Upper lobe of left lung (tissue), 6 donors: ENCODE results near the gene TMCC1. TPM values are rescaled to one million over a fixed set of nuclear protein-coding genes. Genes with fewer than 3 reads are reported as not detected.
"Not testable (repeated sequence)": the region's sequence is repeated elsewhere in the genome, so short reads cannot be mapped to it uniquely, and the experiment has no call there.

Source experiments
- ATAC-seq, 2 donors: fragments of 200-7000 bp; cut with Tn5 transposase; one replicate each; pipeline ENCODE4 v1.9.1; 2022; ENCODE audit warnings: mild to moderate bottlenecking in 2 of 2, moderate library complexity in 2 of 2; ENCODE audit not compliant: low FRiP score in 2 of 2
- DNase-seq, 2 donors: peaks; one replicate each; pipeline ENCODE4 v3.0.0-alpha.2; 2019 to 2020
- H3K27ac ChIP-seq, 4 donors: fragments of 200-600 bp; sonication (generic); one replicate each; pipeline ENCODE4 v1.5.1; 2016 to 2019
- H3K27me3 ChIP-seq, 4 donors: fragments of 200-600 bp; sonication (generic); one replicate each; pipeline ENCODE4 v1.5.1; 2017 to 2019
- H3K36me3 ChIP-seq, 4 donors: fragments of 200-600 bp; sonication (generic); one replicate each; pipeline ENCODE4 v1.5.1; 2016 to 2019
- H3K4me1 ChIP-seq, 4 donors: fragments of 200-600 bp; sonication (generic); one replicate each; pipeline ENCODE4 v1.5.1; 2018 to 2019
- H3K4me3 ChIP-seq, 4 donors: fragments of 200-600 bp; sonication (generic); one replicate each; pipeline ENCODE4 v1.5.1; 2017 to 2019; ENCODE audit warnings: mild to moderate bottlenecking in 2 of 4, moderate library complexity in 1 of 4
- H3K9me3 ChIP-seq, 4 donors: fragments of 200-600 bp; sonication (generic); one replicate each; pipeline ENCODE4 v1.5.1; 2018 to 2019
- CTCF ChIP-seq, 6 experiments: fragments of 450-650 bp in 4 of 6; fragments of 200-600 bp in 2 of 6; sonication (generic) in 2 of 6; IDR thresholded peaks; one replicate each; pipeline ENCODE4 v1.5.1; 2016 to 2019; ENCODE audit warnings: antibody characterized with exemption in 6 of 6
- EP300 ChIP-seq, 4 donors: sonication (generic); formaldehyde crosslinking; IDR thresholded peaks; one replicate each; pipeline ENCODE4 v1.5.1; 2017; ENCODE audit warnings: antibody characterized with exemption in 4 of 4, control low read depth in 2 of 4
- POLR2A ChIP-seq, 4 donors: fragments of 450-650 bp; IDR thresholded peaks; one replicate each; pipeline ENCODE4 v1.5.1; 2016 to 2017; ENCODE audit warnings: antibody characterized with exemption in 4 of 4, mild to moderate bottlenecking in 2 of 4
- POLR2AphosphoS5 ChIP-seq, 2 donors: sonication (generic); formaldehyde crosslinking; IDR thresholded peaks; one replicate each; pipeline ENCODE4 v1.5.1; 2017; ENCODE audit warnings: antibody characterized with exemption in 2 of 2
- WGBS, 2 donors: methylation state at CpG; one replicate each; pipeline ENCODE4 v1.1.5; 2017 to 2018; 5-methylcytosine and 5-hydroxymethylcytosine counted together
- total RNA-seq, 6 donors: library from RNA; depleted of rRNA in 4 of 6; stranded (reverse); fragments of >200 nt in 4 of 6; gene quantifications; one replicate each; pipeline versions ENCODE4 v1.1.0 to v1.2.1, GENCODE V29; 2016 to 2021
- donor health status: DM: no; HTN: no; CAD: no; lungs with moderate emphysema.
- donor health status: DM: no; HTN: yes; CAD: no; lungs with severe emphysema.

Gene TMCC1
- total RNA-seq, 6 donors from 2014 or later = 16.9 to 39.2 (median 27.9) TPM

GRCh38 chr3:129650256-129650872 is 243.1 kb downstream of the TMCC1 start:
- TF ChIP-seq POLR2AphosphoS5 (IDR thresholded peaks at IDR 0.05) = no peak
- TF ChIP-seq EP300 (IDR thresholded peaks at IDR 0.05) = no peak
- peak; percentile 45 to 76 (median 66) for TF ChIP-seq CTCF (IDR thresholded peaks at IDR 0.05)
- H3K4me1 ChIP-seq = peaks cover 8 to 26% (median 13%) of the 10 kb centered on the region in 4 donors
- ATAC-seq = peak; percentile 74 to 87
- H3K27me3 ChIP-seq = no peaks in the 10 kb centered on the region
- H3K9me3 ChIP-seq = no peaks in the 10 kb centered on the region
- WGBS, 2 donors = 29% methylated on average over 7 of the region's 7 CpGs
- DNase-seq = peak in 1 of 2 donors; percentile 78
- H3K4me3 ChIP-seq = no peak overlapping the region
- no peak overlapping the region for H3K27ac ChIP-seq
- H3K36me3 ChIP-seq = peaks cover 0 to 9% (median 1%) of the 10 kb centered on the region in 4 donors

- H3K9me3 ChIP-seq = no peaks in the 10 kb centered on the region
- WGBS, 2 donors = 69 to 78% methylated on average over 3 of the region's 3 CpGs
- no peaks in the 10 kb centered on the region for H3K27me3 ChIP-seq
- H3K36me3 ChIP-seq = peaks cover 0 to 2% (median 0%) of the 10 kb centered on the region in 4 donors
- no peak for ATAC-seq
- peak overlapping the region in 1 of 4 donors; percentile 30 for H3K27ac ChIP-seq
- H3K4me3 ChIP-seq = no peak overlapping the region
- no peak for DNase-seq
- peaks cover 8 to 26% (median 14%) of the 10 kb centered on the region in 4 donors for H3K4me1 ChIP-seq
- TF ChIP-seq POLR2AphosphoS5 (IDR thresholded peaks at IDR 0.05) (no peak), POLR2A (IDR thresholded peaks at IDR 0.05) (no peak), CTCF (IDR thresholded peaks at IDR 0.05) (no peak), EP300 (IDR thresholded peaks at IDR 0.05) (no peak)
Observed at GRCh38 chr3:129648391-129648790, 245.1 kb downstream of the TMCC1 start.

- Histone ChIP-seq H3K27me3 (no peaks in the 10 kb centered on the region), H3K36me3 (no peaks in the 10 kb centered on the region), H3K4me3 (no peak overlapping the region), H3K9me3 (no peaks in the 10 kb centered on the region), H3K27ac (peak overlapping the region in 2 of 4 donors; percentile 44 to 62), H3K4me1 (peaks cover 0 to 8% (median 4%) of the 10 kb centered on the region in 4 donors)
- DNase-seq (no peak), ATAC-seq (peak in 1 of 2 donors; percentile 42)
- TF ChIP-seq EP300 (IDR thresholded peaks at IDR 0.05) (no peak), CTCF (IDR thresholded peaks at IDR 0.05) (no peak), POLR2A (IDR thresholded peaks at IDR 0.05) (no peak), POLR2AphosphoS5 (IDR thresholded peaks at IDR 0.05) (no peak)
- WGBS, 2 donors = 29 to 44% methylated on average over 5 of the region's 5 CpGs
Observed at GRCh38 chr3:129645286-129645685, 248.2 kb downstream of the TMCC1 start.

- 73 to 83% methylated on average over 3 of the region's 3 CpGs for whole genome bisulfite sequencing, 2 donors
- no peak overlapping the region for H3K4me3 ChIP-seq
- H3K27ac ChIP-seq = peak overlapping the region in 2 of 4 donors; percentile 44 to 62
- peaks cover 0 to 3% (median 2%) of the 10 kb centered on the region in 4 donors for H3K4me1 ChIP-seq
- ATAC-seq (no peak), DNase-seq (no peak)
- H3K9me3 ChIP-seq = no peaks in the 10 kb centered on the region
- H3K36me3 ChIP-seq = no peaks in the 10 kb centered on the region
- TF ChIP-seq POLR2AphosphoS5 (IDR thresholded peaks at IDR 0.05) (no peak), CTCF (IDR thresholded peaks at IDR 0.05) (no peak), POLR2A (IDR thresholded peaks at IDR 0.05) (no peak), EP300 (IDR thresholded peaks at IDR 0.05) (no peak)
- no peaks in the 10 kb centered on the region for H3K27me3 ChIP-seq
Observed at GRCh38 chr3:129644836-129645235, 248.7 kb downstream of the TMCC1 start.

- H3K9me3 ChIP-seq, H3K4me3 ChIP-seq, DNase-seq, H3K36me3 ChIP-seq, ATAC-seq, H3K27me3 ChIP-seq, H3K4me1 ChIP-seq: not testable (repeated sequence)
- peak overlapping the region in 3 of 4 donors; percentile 27 to 43 (median 35) for H3K27ac ChIP-seq
- WGBS, 2 donors = 59 to 60% methylated on average over 9 of the region's 10 CpGs
Observed at GRCh38 chr3:129641567-129642260, 251.8 kb downstream of the TMCC1 start.
